HCT116 (cell line): ENCODE data around the gene SYNPR.

ENCODE experiments used
- CEBPB ChIP-seq: IDR thresholded peaks from 2 replicates; pipeline ENCODE4 v1.6.1; 2012; ENCODE audit warnings: low read depth
- CTCF ChIP-seq, 3 experiments: fragments of 200-600 bp in 1 of 3; sonication (generic) in 1 of 3; IDR thresholded peaks in 2 of 3; conservative IDR thresholded peaks in 1 of 3; 2 replicates each; pipeline ENCODE4 v1.5.1; 2012 to 2017; ENCODE audit warnings: low read depth in 2 of 3, low read length in 2 of 3, antibody characterized with exemption in 1 of 3, borderline replicate concordance in 1 of 3, control low read depth in 1 of 3, mild to moderate bottlenecking in 1 of 3, mixed read lengths in 1 of 3, mixed run types in 1 of 3, moderate library complexity in 1 of 3; ENCODE audit not compliant: insufficient read depth in 1 of 3
- JUND ChIP-seq: IDR thresholded peaks from 2 replicates; pipeline ENCODE4 v1.6.1; 2012
- MAX ChIP-seq: IDR thresholded peaks from 2 replicates; pipeline ENCODE4 v1.6.1; 2012
- POLR2A ChIP-seq: IDR thresholded peaks from 2 replicates; pipeline ENCODE4 v1.7.0; 2011; ENCODE audit warnings: borderline replicate concordance; ENCODE audit not compliant: insufficient read depth, insufficient read length; ENCODE audit errors: extremely low read depth
- POLR2AphosphoS5 ChIP-seq: IDR thresholded peaks from 2 replicates; pipeline ENCODE4 v1.6.1; 2011; ENCODE audit warnings: mild to moderate bottlenecking, low read depth, low read length, moderate library complexity
- SIN3A ChIP-seq: IDR thresholded peaks from 2 replicates; pipeline ENCODE4 v1.6.1; 2012; ENCODE audit warnings: low read depth
- YY1 ChIP-seq: IDR thresholded peaks from 2 replicates; pipeline ENCODE4 v1.6.1; 2011; ENCODE audit warnings: low read length, low read depth, moderate library complexity, mild to moderate bottlenecking; ENCODE audit not compliant: insufficient replicate concordance; ENCODE audit errors: extremely low read depth
- ZNF274 ChIP-seq: fragments of 200-500 bp; sonication (Bioruptor generic); IDR thresholded peaks from 2 replicates; pipeline ENCODE4 v1.6.1; 2014; ENCODE audit warnings: mild to moderate bottlenecking, low read depth, low read length, inconsistent platforms

DNA sequence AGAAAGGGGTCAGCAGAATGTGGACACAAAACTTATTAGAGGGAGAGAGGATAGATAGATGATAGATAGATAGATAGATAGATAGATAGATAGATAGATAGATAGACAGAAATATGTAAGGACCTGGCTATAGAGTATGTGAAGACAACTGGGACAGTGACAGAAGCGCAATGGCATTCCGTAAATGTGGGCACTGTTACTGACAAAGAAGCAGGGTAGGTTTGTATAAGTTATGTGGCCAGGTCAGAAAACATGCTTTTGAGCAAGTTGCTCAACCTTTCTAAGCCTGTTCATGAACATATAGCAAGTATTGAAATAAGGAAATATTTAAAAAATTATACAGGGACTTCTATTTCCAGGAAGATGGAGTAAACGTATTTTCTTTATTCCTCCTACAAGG is 357.1 kb downstream of the SYNPR start:
- TF ChIP-seq ZNF274 (no peak), CTCF (IDR thresholded peaks at IDR 0.05 in 2 of 3, conservative IDR thresholded peaks at IDR 0.05 in 1 of 3; ENCODE audit: borderline replicate concordance in 1 of 3, insufficient read depth in 1 of 3, low read depth in 2 of 3, low read length in 2 of 3) (no peak), SIN3A (no peak), YY1 (no peak), MAX (no peak), POLR2AphosphoS5 (no peak), CEBPB (no peak), JUND (no peak), POLR2A (no peak)
